ENCODE measurements around the gene HMGN1.
"Not testable (repeated sequence)": the region's sequence is repeated elsewhere in the genome, so short reads cannot be mapped to it uniquely, and the experiment has no call there.

HMGN1 gene

DNA sequence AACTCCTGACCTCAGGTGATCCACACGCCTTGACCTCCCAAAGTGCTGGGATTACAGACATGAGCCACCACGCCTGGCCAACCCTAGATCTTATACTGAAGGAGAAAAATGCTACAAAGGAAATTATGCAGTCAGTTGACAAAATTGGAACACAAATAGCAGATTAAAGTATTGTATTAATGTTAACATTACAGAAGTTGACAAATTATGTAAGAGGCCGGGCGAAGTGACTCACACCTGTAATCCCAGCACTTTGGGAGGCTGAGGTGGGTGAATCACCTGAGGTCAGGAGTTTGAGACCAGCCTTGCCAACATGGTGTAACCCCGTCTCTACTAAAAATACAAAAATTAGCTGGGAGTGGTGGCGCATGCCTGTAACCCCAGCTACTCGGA is 21.0 kb upstream of the HMGN1 start:
- not testable (repeated sequence) for H3K36me3 ChIP-seq (ENCODE audit: control insufficient read depth in 1 of 2, insufficient read depth in 2 of 2, low read length in 2 of 2); H3K4me1 ChIP-seq (ENCODE audit: control insufficient read depth in 1 of 2, insufficient read depth in 2 of 2, low read length in 2 of 2); H3K27me3 ChIP-seq (ENCODE audit: control insufficient read depth in 1 of 2, insufficient read depth in 2 of 2, low read length in 2 of 2); H3K4me3 ChIP-seq (ENCODE audit: low read depth in 1 of 2, low read length in 2 of 2); H3K27ac ChIP-seq (ENCODE audit: low read depth, low read length); H3K9ac ChIP-seq (ENCODE audit: low read depth in 1 of 2, low read length in 2 of 2); H3K9me3 ChIP-seq (ENCODE audit: control insufficient read depth in 1 of 2, low read length in 2 of 2)

DNA sequence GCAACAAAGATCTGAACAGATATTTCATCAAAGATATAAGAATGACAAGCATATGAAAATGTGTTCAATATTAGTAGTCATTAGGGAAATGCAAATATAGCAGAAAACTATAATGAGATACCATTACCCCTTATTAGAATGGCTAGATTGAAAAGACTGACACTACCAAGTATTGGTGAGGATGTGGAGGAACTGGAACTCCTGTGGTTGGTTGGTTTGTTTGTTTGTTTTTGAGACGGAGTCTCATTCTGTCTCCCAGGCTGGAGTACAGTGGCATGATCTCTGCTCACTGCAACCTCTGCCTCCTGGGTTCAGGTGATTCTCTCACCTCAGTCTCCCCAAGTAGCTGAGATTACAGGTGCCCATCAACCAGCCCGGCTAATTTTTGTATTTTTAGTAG is 18.9 kb upstream of the HMGN1 start:
- Histone ChIP-seq H3K27me3 (ENCODE audit: control insufficient read depth in 1 of 2, insufficient read depth in 2 of 2, low read length in 2 of 2) (no peaks in the 10 kb centered on the region), H3K36me3 (ENCODE audit: control insufficient read depth in 1 of 2, insufficient read depth in 2 of 2, low read length in 2 of 2) (no peaks in the 10 kb centered on the region), H3K9me3 (ENCODE audit: control insufficient read depth in 1 of 2, low read length in 2 of 2) (no peaks in the 10 kb centered on the region)

DNA sequence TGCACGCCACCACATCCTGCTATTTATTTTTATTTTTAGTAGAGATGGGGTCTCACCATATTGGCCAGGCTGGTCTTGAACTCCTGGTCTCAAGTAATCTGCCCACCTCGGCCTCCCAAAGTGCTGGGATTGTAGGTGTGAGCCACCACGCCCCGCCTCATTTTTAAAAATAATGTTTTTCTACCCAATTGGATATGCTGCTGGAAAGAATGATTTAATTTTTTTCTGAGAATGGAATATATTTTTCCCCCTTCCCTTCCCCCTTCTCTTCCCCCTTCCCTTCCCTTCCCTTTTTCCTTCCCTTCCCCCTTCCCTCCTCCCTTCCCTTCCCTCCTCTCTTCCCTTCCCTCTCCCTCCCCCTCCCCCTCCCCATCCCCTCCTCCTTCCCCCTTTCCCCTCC is 17.7 kb upstream of the HMGN1 start:
- H3K9me3 ChIP-seq (ENCODE audit: control insufficient read depth in 1 of 2, low read length in 2 of 2): no peaks in the 10 kb centered on the region
- no peak overlapping the region for H3K4me3 ChIP-seq (ENCODE audit: low read depth in 1 of 2, low read length in 2 of 2)
- H3K9ac ChIP-seq (ENCODE audit: low read depth in 1 of 2, low read length in 2 of 2): no peak overlapping the region
- H3K36me3 ChIP-seq (ENCODE audit: control insufficient read depth in 1 of 2, insufficient read depth in 2 of 2, low read length in 2 of 2): no peaks in the 10 kb centered on the region
- no peaks in the 10 kb centered on the region for H3K4me1 ChIP-seq (ENCODE audit: control insufficient read depth in 1 of 2, insufficient read depth in 2 of 2, low read length in 2 of 2)
- H3K27me3 ChIP-seq (ENCODE audit: control insufficient read depth in 1 of 2, insufficient read depth in 2 of 2, low read length in 2 of 2): no peaks in the 10 kb centered on the region
- no peak overlapping the region for H3K27ac ChIP-seq (ENCODE audit: low read depth, low read length)

More for the DNA sequence above, 18.9 kb upstream of the HMGN1 start:
- H3K9ac ChIP-seq (ENCODE audit: low read depth in 1 of 2, low read length in 2 of 2): no peak overlapping the region
- no peak overlapping the region for H3K27ac ChIP-seq (ENCODE audit: low read depth, low read length)
- H3K4me1 ChIP-seq (ENCODE audit: control insufficient read depth in 1 of 2, insufficient read depth in 2 of 2, low read length in 2 of 2): no peaks in the 10 kb centered on the region
- no peak overlapping the region for H3K4me3 ChIP-seq (ENCODE audit: low read depth in 1 of 2, low read length in 2 of 2)

DNA sequence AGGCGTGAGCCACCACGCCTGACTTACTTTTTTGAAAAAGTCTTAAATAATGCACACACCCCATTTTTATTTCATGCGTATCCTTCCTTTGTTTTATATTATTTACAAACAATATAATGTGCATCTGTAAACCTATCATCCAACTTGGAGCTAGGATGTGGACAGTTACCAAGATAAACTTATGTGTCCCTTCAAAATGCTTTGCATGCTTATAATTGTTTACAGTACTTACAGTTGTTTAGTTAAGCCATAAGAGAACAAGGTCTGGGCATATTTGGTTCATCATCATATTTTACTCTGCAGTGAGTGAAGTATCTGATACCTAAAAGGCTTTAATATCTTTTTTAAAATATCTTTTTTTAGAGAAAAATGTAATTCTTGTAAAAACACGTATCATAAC is 16.1 kb upstream of the HMGN1 start:
- Histone ChIP-seq H3K4me3 (ENCODE audit: low read depth in 1 of 2, low read length in 2 of 2) (no peak overlapping the region), H3K27me3 (ENCODE audit: control insufficient read depth in 1 of 2, insufficient read depth in 2 of 2, low read length in 2 of 2) (no peaks in the 10 kb centered on the region), H3K27ac (ENCODE audit: low read depth, low read length) (no peak overlapping the region), H3K9me3 (ENCODE audit: control insufficient read depth in 1 of 2, low read length in 2 of 2) (no peaks in the 10 kb centered on the region), H3K9ac (ENCODE audit: low read depth in 1 of 2, low read length in 2 of 2) (no peak overlapping the region), H3K36me3 (ENCODE audit: control insufficient read depth in 1 of 2, insufficient read depth in 2 of 2, low read length in 2 of 2) (no peaks in the 10 kb centered on the region), H3K4me1 (ENCODE audit: control insufficient read depth in 1 of 2, insufficient read depth in 2 of 2, low read length in 2 of 2) (no peaks in the 10 kb centered on the region)

DNA sequence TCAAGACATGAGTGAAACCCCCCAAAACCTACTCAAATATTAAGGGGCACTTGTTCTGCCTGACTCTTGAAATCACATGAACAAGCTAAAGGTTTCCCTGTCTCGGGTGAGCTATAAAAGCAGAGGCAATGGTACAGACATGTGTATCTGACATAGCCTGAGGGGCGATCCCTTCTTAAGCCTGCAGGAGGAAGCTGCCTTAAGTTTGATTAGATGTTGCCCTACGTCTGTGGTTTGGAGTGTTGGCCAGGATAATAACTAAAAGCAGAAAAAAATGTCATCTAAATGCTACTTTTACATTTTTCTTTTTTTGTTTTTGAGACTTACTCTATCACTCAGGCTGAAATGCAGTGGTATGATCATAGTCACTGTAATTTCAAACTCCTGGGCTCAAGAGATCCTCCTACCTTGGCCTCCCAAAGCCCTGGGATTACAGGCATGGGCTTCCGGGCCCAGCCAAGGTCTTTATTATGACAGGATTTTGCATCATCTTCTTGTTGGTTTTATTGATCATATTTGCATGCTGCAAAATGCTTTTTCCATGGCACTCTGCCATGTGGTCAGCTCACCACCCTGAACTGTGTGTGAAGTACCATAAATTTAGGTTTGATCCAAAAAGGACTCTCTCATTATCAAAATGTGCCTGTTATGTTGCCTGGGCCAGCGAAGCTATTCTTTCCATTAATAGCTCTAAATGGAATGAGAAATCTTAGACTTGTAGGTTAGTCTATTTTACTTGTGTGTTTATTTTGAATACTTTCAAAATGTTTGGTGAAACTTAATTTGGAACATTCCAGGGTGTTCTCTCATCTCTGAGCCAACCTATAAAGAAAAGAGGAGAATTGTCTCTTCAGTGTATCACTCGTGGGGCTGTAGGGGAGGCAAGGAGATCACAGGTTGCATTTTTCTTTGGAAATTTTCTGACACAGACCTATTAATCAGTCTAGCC is 15.0 kb upstream of the HMGN1 start:
- Histone ChIP-seq H3K36me3 (ENCODE audit: control insufficient read depth in 1 of 2, insufficient read depth in 2 of 2, low read length in 2 of 2) (no peaks in the 10 kb centered on the region), H3K27ac (ENCODE audit: low read depth, low read length) (no peak overlapping the region), H3K4me3 (ENCODE audit: low read depth in 1 of 2, low read length in 2 of 2) (no peak overlapping the region), H3K9ac (ENCODE audit: low read depth in 1 of 2, low read length in 2 of 2) (no peak overlapping the region), H3K4me1 (ENCODE audit: control insufficient read depth in 1 of 2, insufficient read depth in 2 of 2, low read length in 2 of 2) (no peaks in the 10 kb centered on the region), H3K9me3 (ENCODE audit: control insufficient read depth in 1 of 2, low read length in 2 of 2) (no peaks in the 10 kb centered on the region), H3K27me3 (ENCODE audit: control insufficient read depth in 1 of 2, insufficient read depth in 2 of 2, low read length in 2 of 2) (no peaks in the 10 kb centered on the region)

DNA sequence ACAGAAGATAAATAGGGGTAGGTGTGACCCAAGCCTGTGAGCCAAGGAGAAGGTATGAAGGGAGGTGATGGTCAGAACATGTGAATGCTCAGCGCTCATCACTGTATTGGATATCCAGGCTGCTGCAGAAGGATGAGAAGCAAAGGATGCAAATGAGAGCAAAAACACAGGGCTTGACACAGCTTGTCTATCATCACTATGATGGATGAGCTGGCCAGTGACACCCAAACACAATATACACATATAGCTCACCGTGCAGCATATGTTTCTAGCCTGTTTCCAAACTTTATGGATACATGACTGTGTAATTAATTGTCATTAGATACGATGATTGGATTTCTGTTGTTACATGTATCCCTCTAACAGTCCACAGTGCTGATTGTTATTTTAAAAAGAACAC is 13.8 kb upstream of the HMGN1 start:
- Histone ChIP-seq H3K4me3 (ENCODE audit: low read depth in 1 of 2, low read length in 2 of 2) (no peak overlapping the region), H3K9me3 (ENCODE audit: control insufficient read depth in 1 of 2, low read length in 2 of 2) (no peaks in the 10 kb centered on the region), H3K27ac (ENCODE audit: low read depth, low read length) (no peak overlapping the region), H3K9ac (ENCODE audit: low read depth in 1 of 2, low read length in 2 of 2) (no peak overlapping the region), H3K4me1 (ENCODE audit: control insufficient read depth in 1 of 2, insufficient read depth in 2 of 2, low read length in 2 of 2) (no peaks in the 10 kb centered on the region), H3K36me3 (ENCODE audit: control insufficient read depth in 1 of 2, insufficient read depth in 2 of 2, low read length in 2 of 2) (no peaks in the 10 kb centered on the region), H3K27me3 (ENCODE audit: control insufficient read depth in 1 of 2, insufficient read depth in 2 of 2, low read length in 2 of 2) (no peaks in the 10 kb centered on the region)

DNA sequence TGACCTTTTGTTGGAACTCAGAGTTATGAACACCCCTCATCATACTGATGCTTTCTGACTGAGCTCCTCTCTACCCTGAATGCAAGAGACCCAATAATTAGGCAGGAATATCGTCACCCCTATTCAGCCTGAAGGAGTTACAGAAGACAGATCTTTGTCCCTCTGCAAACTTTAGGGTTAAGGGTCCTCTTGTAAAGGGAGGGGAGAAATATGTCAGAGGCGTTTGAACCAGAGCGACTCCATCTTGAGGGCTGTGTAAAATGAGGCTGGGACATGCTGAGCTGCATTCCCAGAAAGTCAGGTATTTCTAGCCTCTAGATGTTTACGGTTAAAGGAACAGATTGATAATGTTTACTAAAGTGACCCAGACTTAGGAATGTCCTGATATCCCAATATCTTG is 10.5 kb upstream of the HMGN1 start:
- Histone ChIP-seq H3K9ac (ENCODE audit: low read depth in 1 of 2, low read length in 2 of 2) (no peak overlapping the region), H3K4me3 (ENCODE audit: low read depth in 1 of 2, low read length in 2 of 2) (no peak overlapping the region), H3K27me3 (ENCODE audit: control insufficient read depth in 1 of 2, insufficient read depth in 2 of 2, low read length in 2 of 2) (no peaks in the 10 kb centered on the region), H3K4me1 (ENCODE audit: control insufficient read depth in 1 of 2, insufficient read depth in 2 of 2, low read length in 2 of 2) (no peaks in the 10 kb centered on the region), H3K27ac (ENCODE audit: low read depth, low read length) (no peak overlapping the region), H3K36me3 (ENCODE audit: control insufficient read depth in 1 of 2, insufficient read depth in 2 of 2, low read length in 2 of 2) (no peaks in the 10 kb centered on the region), H3K9me3 (ENCODE audit: control insufficient read depth in 1 of 2, low read length in 2 of 2) (no peaks in the 10 kb centered on the region)

DNA sequence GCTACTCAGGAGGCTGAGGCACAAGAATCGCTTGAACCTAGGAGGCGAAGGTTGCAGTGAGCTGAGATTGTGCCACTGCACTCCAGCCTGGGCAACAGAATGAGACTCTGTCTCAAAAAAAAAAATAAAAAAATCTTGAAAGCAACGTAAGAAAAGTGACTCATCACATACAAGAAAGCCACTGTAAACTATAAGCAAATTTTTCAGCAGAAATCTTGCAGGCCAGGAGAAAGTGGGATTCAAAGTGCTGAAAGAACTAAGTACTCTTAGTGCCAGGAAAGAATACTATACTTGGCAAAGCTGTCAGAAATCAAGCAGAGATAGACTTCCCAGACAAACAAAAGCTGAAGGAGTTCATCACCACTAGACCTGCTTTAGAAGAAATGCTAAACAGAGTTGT is 4.4 kb upstream of the HMGN1 start:
- H3K9ac ChIP-seq (ENCODE audit: low read depth in 1 of 2, low read length in 2 of 2): no peak overlapping the region
- H3K9me3 ChIP-seq (ENCODE audit: control insufficient read depth in 1 of 2, low read length in 2 of 2): no peaks in the 10 kb centered on the region
- no peak overlapping the region for H3K27ac ChIP-seq (ENCODE audit: low read depth, low read length)
- no peaks in the 10 kb centered on the region for H3K36me3 ChIP-seq (ENCODE audit: control insufficient read depth in 1 of 2, insufficient read depth in 2 of 2, low read length in 2 of 2)
- no peak overlapping the region for H3K4me3 ChIP-seq (ENCODE audit: low read depth in 1 of 2, low read length in 2 of 2)
- no peaks in the 10 kb centered on the region for H3K27me3 ChIP-seq (ENCODE audit: control insufficient read depth in 1 of 2, insufficient read depth in 2 of 2, low read length in 2 of 2)
- H3K4me1 ChIP-seq (ENCODE audit: control insufficient read depth in 1 of 2, insufficient read depth in 2 of 2, low read length in 2 of 2): peaks cover 0 to 11% of the 10 kb centered on the region in 2 donors

DNA sequence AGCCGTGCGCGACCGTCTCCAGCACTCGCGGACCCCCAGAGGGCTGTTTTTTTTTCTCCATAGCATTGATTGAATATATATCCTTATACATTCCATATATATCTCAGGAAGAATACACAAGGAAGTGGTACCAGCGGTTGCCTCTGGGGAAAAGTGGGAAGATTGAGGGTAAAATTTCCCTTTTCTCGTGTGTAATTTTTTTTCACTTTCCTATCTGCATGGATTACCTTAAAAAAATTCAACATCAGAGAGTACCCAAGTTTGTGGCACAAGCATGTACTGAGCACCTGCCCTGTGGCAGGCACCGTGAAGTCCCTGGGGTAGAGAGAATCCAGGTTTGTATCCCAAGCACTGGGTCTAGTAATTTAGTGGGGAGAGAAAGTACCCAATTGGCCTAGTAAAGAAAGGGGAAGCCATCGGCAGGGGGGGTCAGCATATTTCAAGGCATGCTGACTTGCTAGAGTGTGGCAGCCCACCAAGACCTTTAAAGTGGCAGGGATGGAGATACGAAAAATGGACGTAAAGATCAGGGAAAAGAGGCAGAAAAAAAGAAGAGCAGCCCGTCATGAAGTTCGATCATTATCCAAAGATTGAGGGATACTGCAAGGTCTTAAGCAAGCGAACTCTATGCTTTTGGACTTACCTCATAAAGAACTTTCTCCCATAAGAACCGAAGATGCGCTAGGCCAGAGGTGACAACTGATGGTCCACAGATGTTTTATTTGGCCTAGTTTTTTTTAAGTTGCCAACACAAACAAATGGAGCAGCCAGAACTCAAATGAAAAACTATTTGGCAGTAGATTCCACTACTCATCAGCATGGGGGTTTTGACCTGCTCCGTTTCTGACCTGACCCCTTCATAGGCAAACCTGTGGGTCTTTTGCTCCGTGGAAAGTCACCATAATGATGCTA is 1.5 kb upstream of the HMGN1 start:
- H3K27me3 ChIP-seq (ENCODE audit: control insufficient read depth in 1 of 2, insufficient read depth in 2 of 2, low read length in 2 of 2): no peaks in the 10 kb centered on the region
- peaks cover 22 to 31% of the 10 kb centered on the region in 2 donors for H3K4me1 ChIP-seq (ENCODE audit: control insufficient read depth in 1 of 2, insufficient read depth in 2 of 2, low read length in 2 of 2)
- H3K9me3 ChIP-seq (ENCODE audit: control insufficient read depth in 1 of 2, low read length in 2 of 2): no peaks in the 10 kb centered on the region
- peak overlapping the region; percentile 73 to 88 for H3K9ac ChIP-seq (ENCODE audit: low read depth in 1 of 2, low read length in 2 of 2)
- H3K27ac ChIP-seq (ENCODE audit: low read depth, low read length): peak overlapping the region; percentile 88
- peaks cover 2 to 11% of the 10 kb centered on the region in 2 donors for H3K36me3 ChIP-seq (ENCODE audit: control insufficient read depth in 1 of 2, insufficient read depth in 2 of 2, low read length in 2 of 2)
- H3K4me3 ChIP-seq (ENCODE audit: low read depth in 1 of 2, low read length in 2 of 2): peak overlapping the region; percentile 75 to 83

Data from duodenal mucosa (tissue), 2 donors.